GM20000 (cell line): Measurements from ENCODE around the gene USP40.

Experiments
- DNase-seq: peaks from one replicate; pipeline ENCODE4 v3.0.0; 2012; ENCODE audit warnings: low spot score
- CTCF ChIP-seq: IDR thresholded peaks from 2 replicates; pipeline ENCODE4 v1.5.1; 2012; ENCODE audit warnings: mild to moderate bottlenecking, control low read depth; ENCODE audit errors: extremely low read depth, missing control alignments

USP40 gene

GRCh38 chr2:233503481-233503880, 63.1 kb downstream of the USP40 start:
- DNase-seq = no peak
- TF ChIP-seq CTCF = no peak

GRCh38 chr2:233501198-233502076, 65.1 kb downstream of the USP40 start:
- DNase-seq = no peak
- no peak for TF ChIP-seq CTCF

- no peak for TF ChIP-seq CTCF
- DNase-seq = no peak
These were observed 66.7 kb downstream of the USP40 start for GRCh38 chr2:233499928-233500327.

GRCh38 chr2:233498126-233498525, 68.5 kb downstream of the USP40 start:
- DNase-seq = no peak
- TF ChIP-seq CTCF = no peak

- DNase-seq = no peak
- TF ChIP-seq CTCF = no peak
These were observed 68.9 kb downstream of the USP40 start for GRCh38 chr2:233497692-233498091.

GRCh38 chr2:233495503-233496496, 70.8 kb downstream of the USP40 start:
- no peak for TF ChIP-seq CTCF
- DNase-seq = no peak

GRCh38 chr2:233492751-233493150, 73.8 kb downstream of the USP40 start:
- no peak for TF ChIP-seq CTCF
- DNase-seq = no peak
